CD4-positive, alpha-beta T cell treated with Interleukin-17A for 1 hour (primary cell): ENCODE measurements around the gene KCP.

ENCODE experiments used
- DNase-seq: peaks from one replicate; pipeline ENCODE4 v3.0.0-alpha.2; 2020

KCP gene

GRCh38 chr7:128885370-128886187 lies 24.9 kb downstream of the KCP start:
- no peak for DNase-seq

GRCh38 chr7:128884561-128885369 lies 25.7 kb downstream of the KCP start:
- DNase-seq: no peak

DNA sequence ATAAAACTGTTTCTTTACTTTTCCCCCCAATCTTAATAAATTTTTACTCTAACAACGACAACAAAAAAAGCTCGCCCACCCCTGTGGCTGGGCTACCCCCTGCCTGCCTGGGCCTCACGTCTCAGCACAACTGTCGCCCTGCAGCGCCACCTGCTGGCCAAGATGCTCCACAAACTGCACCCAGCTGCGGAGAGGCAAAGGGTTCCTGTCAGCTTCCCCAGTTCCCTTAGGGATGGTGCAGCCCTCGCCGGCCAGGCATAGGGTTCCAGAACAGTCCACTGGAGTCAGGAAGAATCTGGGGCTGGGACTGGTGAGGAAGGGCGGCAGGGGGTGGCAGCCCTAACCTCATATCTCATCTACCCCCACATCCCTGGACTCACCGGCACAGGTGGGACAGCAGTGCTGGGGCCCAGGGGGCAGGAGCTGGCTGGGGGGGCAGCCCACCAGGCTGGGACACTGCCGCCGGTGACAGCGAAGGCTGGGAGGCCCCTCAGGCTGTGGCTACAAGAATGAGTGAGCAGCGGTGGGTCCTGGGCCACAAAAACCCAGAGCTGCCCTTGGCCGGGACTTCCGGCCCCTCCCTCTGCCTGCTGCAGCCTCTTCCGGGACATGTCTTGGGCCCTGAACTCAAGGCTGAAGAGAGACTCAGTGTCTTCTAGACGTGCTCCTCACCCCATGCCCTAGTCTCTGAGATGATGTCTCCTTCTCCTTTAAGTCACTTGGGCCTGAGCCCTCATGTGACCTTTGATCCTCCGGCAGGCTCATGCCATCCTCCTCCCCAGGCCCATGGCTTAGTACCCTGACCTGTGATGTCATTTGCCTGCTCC lies 26.7 kb downstream of the KCP start:
- DNase-seq: peak; percentile 85

DNA sequence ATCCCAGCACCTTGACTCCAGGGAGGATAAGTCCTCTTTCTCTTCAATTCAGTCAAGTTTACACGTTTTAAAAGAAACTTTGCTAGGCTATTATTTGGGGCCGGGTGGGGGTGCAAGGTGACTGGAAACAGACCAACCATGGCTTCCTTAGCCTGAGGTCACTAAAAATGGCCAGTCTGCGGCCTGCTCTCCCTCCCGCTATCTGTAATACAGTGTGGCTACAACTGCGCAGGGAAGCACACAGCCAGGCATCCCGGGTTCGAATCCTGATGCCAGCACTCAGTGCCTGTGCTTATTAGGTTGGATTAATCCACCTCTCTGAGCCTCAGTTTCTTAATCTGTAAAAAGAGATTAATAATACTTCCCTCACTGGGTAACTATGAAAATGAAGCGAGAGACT lies 28.4 kb downstream of the KCP start:
- DNase-seq: no peak

- DNase-seq: no peak
Observed at GRCh38 chr7:128881458-128882125, 28.9 kb downstream of the KCP start.

DNA sequence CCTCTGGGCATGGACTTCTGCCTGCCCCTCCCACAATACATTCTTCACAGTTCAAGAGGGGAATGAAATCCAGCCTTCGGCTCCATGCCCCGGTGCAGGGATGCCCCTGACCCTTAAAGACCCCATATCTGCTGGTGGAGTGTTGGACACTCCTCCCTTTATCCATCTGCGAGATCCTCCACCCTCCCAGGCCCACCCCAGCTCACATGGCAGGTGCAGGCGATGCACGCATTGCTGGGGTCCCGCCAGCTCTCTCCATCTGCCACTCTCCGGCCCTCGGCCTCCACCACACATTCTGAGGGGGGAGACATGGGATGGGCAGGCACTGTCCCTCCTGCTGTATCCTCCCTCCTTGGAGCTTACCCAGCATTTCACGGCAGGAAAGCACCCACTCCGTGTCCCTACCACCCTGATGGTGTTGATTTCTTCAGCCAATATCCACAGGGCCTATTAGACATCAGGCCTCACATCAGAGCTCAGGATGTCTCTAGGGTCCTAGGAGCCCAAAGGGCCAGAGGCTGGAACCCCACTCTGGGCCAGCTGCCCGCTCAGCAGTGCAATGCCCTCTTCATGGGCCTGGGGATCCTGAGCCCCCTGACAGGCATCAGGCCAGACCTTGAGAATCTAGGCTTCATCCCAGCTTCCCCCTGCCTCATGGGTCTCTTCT lies 29.6 kb downstream of the KCP start:
- DNase-seq: no peak

DNA sequence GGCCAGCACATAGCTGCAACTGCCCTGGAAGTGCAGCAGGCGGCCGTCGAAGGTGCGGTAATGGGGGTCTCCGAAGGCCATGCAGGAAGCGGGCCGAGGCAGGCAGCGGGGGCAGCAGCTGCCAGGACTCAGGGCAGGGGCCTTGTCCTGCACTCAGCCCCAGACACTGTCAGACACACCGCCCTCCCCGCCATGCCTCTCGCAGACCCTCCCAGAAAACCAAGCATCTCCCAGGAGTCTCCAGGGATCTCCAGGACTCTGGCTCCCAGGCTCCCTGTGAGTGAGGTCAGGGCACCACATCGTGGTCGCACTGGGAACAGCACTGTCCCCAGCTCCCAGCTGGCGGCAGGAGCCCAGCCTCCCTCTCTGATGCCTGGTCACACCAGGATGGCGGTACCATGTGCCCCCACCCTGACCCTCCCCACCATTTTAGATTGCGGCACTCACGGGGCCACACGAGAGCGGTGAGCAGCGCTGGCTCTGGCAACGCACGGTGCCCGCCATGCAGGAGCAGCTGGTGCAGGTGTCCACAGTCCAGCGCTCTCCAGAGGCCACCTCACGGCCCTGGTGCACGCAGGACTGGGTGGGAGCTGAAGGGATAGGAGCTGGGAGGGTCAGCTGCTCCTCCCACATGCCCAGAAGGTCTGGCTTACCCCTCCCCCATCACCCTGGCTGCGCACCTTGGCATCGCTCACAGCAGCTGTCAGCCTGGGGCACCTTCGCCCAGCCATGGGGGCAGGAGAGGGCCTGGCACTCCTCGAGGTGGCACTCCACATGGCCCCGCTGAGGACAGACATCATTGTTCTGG lies 30.4 kb downstream of the KCP start:
- no peak for DNase-seq

DNA sequence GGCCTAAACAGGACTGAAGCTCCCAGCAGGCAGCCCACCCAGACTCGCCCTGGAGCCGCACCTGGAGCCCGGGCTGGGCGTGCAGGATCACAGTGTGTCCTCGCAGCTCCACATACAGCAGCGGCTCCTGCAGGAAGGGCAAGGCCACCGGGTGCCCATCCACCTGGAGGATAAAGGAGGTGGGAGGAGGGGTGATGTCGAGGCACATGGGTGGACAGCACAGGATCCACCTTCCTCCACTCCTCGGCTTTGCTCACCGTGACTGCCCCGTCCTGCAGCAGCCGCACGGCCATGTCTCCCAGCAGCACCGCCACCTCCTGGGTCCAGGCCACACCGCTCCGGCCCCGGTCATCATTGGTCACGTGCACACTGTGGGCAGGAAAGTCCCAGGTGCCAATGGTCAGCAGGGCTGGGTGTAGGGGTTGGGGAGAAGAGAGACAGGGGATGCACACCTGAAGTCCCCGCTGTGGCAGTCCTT lies 31.0 kb downstream of the KCP start:
- no peak for DNase-seq

DNA sequence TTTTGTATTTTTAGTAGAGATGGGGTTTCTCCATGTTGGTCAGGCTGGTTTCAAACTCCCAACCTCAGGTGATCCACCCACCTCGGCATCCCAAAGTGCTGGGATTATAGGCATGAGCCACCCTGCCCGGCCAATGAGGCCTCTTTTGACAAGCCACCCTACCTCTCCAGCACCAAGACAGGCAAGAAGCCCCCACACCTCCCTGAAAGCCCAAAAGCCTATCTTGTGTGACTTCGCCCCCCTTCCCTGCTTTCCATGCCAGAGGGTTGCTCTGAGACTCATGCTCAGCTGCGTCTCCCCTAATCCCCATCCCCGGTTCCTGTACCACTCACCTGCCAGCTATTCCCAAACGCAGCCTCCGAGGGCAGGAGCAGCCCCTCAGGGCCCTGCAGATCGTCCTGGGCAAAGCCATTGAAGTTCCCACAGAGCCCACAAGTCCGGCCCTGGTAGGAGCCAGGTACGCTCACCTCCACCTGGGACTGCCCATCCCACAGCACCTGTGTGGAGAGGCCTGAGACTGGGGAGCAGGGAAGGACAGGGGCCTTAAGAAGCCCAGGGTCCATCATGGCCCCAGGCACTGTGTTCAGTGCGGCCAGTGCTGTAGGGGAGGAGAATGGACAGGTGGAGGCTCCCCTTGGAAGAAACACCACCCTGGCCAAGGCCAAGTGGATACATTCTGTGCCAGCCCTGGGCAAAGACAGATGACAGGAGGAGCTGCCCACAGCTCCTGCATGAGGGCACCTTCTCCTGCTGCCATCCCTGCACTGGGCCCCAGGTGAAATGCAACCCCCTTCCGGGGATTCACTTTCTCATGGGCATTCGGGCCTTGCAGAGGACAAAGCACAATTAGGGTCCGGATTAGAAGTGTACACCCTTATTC lies 32.0 kb downstream of the KCP start:
- DNase-seq: no peak

GRCh38 chr7:128877756-128878120 lies 32.8 kb downstream of the KCP start:
- DNase-seq: no peak

DNA sequence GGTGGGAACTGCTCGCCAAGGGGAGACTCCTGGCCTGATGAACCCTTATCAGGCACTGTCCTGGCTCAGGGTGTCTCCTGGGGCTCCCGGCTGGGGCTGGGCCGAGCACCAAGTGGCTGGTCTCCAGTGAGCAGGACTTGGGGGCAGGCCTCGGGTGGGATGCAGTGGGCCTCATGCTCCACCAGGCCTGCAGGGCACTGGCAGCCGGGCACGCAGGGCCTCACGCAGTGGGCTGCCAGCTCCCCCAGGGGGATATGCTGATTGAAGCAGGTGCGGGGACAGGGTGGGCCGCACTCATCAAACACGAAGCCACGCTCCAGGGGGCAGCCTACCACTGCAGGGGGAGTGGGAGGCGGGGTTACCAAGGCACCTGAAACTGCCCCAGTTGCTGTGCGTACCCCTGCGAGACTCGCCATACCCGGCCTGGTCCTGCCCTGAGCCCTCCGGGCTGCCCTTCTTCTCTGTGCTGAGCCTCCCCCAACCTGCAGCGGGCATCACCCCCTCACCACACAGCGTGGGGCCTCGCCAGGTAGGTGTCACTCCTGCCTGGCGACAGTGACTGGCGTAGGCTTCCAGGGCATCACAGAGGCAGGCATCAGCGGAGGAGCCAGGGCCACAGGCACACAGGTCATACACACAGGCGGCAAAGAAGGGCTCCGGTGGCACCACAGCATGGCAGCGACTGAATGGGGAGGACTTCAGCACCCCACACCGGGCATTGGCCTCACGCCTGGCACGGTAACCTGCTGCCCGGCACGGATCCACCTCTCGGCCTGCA lies 33.3 kb downstream of the KCP start:
- DNase-seq: no peak

GRCh38 chr7:128876586-128876977 lies 33.9 kb downstream of the KCP start:
- DNase-seq: no peak

GRCh38 chr7:128876127-128876526 lies 34.4 kb downstream of the KCP start:
- no peak for DNase-seq

DNA sequence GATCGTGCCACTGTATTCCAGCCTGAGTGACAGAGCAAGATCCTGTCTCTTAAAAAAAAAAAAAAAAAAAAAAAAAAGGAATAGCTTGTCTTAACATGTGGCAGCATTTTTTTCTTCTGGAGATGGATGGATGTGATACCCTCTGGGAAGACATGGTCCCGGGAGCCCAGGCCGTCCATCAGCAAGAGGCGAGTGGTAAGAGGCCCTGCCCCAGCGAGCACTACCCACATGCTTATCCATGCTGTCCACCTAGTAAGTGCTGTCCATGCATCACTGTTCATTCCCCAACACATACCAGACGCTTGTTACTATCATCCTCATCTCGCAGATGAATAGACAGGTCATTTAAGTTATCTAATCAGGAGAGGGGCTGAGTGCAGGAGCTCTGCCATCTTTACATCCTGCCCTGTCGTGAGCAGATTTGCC lies 35.0 kb downstream of the KCP start:
- DNase-seq: no peak

DNA sequence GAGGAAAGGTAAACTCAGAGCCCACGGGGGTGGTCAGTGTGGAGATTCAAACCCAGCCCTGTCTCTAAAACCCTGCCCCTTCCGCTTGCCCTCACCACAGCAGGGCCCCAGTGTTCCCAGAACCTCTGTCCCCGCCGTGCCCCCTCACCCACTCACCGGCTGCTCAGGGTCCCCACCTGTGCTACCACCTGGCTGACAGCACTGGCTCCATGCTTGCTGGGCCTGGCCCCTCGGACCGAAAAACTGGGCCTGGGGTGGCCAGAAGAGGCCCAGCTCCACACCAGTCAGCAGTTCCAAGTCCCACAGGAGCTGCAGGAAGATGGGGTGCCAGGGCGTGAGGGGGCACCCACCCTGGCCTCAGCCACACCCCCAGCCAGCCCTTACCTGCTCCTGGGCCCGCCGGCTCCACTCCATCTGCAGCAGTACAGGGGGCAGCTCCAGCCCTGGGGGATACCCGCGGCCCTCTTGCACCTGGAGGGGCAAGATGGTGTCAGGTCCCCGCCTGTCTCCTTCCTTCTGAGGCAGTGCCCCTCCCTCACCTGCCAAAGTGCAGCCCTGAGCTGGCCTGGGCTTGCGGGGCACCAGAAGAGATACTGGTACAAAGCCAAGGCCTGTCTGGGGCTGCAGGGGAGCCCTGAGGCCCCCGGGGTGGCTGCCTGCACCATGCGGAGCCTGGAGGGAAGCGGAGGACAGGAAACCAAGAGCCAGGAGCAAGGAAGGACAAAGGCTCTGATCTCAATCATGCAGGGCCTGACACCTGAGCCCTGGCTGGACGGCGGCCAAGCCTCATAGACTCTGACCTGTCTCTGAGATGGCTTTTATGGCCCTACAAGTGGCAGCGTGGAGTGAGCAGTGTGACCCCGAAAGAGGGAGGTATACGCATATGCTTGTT lies 36.1 kb downstream of the KCP start:
- DNase-seq: no peak

GRCh38 chr7:128873234-128873633 lies 37.3 kb downstream of the KCP start:
- no peak for DNase-seq

GRCh38 chr7:128872394-128872824 lies 38.1 kb downstream of the KCP start:
- DNase-seq: no peak

DNA sequence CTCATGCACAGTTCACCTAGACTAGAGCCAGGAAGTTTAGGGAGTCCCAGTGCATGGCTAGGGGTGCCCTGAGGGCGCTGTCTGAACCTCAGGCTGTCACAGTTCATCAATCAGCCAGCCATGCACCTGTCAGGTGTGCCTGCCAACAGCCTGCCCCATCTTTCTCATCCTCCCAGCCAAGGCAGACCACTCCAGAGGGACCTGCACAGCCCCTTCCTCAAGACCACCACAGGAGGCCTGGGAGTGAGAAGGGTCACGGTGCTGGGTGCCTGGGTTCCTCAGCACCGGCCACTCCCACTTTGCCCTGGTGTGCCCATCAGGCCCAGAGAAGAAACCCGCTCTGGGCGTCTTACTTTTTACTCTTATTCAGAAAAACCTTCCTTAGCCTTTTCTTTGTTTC lies 39.5 kb downstream of the KCP start:
- no peak for DNase-seq
